ENCODE results near the gene LARP1B. TPM values are rescaled to one million over a fixed set of nuclear protein-coding genes. Genes with fewer than 3 reads are reported as not detected.
"Not testable (repeated sequence)": the region's sequence is repeated elsewhere in the genome, so short reads cannot be mapped to it uniquely, and the experiment has no call there.

Gene LARP1B
- total RNA-seq, 1 donor from 2014 or later: 24.2 TPM

- Histone ChIP-seq H3K27me3 (ENCODE audit: control insufficient read depth, insufficient read depth, low read length) (no peaks in the 10 kb centered on the region), H3K4me3 (ENCODE audit: low read depth, low read length) (no peak overlapping the region), H3K36me3 (ENCODE audit: control insufficient read depth, insufficient read depth, low read length) (no peaks in the 10 kb centered on the region)
- no peak for TF ChIP-seq CTCF (IDR thresholded peaks at IDR 0.05; ENCODE audit: insufficient read depth, low read length, poor library complexity, severe bottlenecking)
- DNase-seq (ENCODE audit: low read depth): no peak
Measured at GRCh38 chr4:128135391-128135790, 74.3 kb downstream of the LARP1B start.

GRCh38 chr4:128141866-128142265 lies 80.8 kb downstream of the LARP1B start:
- no peaks in the 10 kb centered on the region for H3K36me3 ChIP-seq (ENCODE audit: control insufficient read depth, insufficient read depth, low read length)
- no peaks in the 10 kb centered on the region for H3K27me3 ChIP-seq (ENCODE audit: control insufficient read depth, insufficient read depth, low read length)
- no peak for TF ChIP-seq CTCF (IDR thresholded peaks at IDR 0.05; ENCODE audit: insufficient read depth, low read length, poor library complexity, severe bottlenecking)
- no peak overlapping the region for H3K4me3 ChIP-seq (ENCODE audit: low read depth, low read length)
- no peak for DNase-seq (ENCODE audit: low read depth)

DNA sequence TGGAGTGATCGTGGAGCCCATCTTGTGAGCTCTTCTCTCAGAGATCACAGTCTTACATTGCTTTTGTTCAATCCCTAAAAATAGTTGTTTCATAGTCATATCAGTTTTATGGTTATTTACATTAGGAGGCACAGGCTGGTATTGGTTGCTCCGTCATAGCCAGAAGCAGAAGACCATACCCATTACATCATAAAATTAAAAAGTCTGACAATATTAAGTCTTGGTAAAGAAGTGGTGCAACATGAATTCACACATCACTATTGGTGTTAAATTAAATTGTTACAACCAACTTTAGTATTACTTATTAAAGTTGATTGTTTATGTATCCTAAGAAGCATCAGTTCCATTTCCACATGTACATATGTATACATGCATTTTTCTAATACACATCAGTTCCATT lies 84.6 kb downstream of the LARP1B start:
- no peaks in the 10 kb centered on the region for H3K36me3 ChIP-seq (ENCODE audit: control insufficient read depth, insufficient read depth, low read length)
- H3K27me3 ChIP-seq (ENCODE audit: control insufficient read depth, insufficient read depth, low read length): no peaks in the 10 kb centered on the region
- no peak for TF ChIP-seq CTCF (IDR thresholded peaks at IDR 0.05; ENCODE audit: insufficient read depth, low read length, poor library complexity, severe bottlenecking)

GRCh38 chr4:128153800-128154199 lies 92.7 kb downstream of the LARP1B start:
- Histone ChIP-seq H3K4me3 (ENCODE audit: low read depth, low read length) (no peak overlapping the region), H3K36me3 (ENCODE audit: control insufficient read depth, insufficient read depth, low read length) (no peaks in the 10 kb centered on the region), H3K27me3 (ENCODE audit: control insufficient read depth, insufficient read depth, low read length) (no peaks in the 10 kb centered on the region)
- TF ChIP-seq CTCF (IDR thresholded peaks at IDR 0.05; ENCODE audit: insufficient read depth, low read length, poor library complexity, severe bottlenecking): no peak
- no peak for DNase-seq (ENCODE audit: low read depth)

More for the DNA sequence above, 84.6 kb downstream of the LARP1B start:
- H3K4me3 ChIP-seq (ENCODE audit: low read depth, low read length): no peak overlapping the region
- DNase-seq (ENCODE audit: low read depth): no peak

DNA sequence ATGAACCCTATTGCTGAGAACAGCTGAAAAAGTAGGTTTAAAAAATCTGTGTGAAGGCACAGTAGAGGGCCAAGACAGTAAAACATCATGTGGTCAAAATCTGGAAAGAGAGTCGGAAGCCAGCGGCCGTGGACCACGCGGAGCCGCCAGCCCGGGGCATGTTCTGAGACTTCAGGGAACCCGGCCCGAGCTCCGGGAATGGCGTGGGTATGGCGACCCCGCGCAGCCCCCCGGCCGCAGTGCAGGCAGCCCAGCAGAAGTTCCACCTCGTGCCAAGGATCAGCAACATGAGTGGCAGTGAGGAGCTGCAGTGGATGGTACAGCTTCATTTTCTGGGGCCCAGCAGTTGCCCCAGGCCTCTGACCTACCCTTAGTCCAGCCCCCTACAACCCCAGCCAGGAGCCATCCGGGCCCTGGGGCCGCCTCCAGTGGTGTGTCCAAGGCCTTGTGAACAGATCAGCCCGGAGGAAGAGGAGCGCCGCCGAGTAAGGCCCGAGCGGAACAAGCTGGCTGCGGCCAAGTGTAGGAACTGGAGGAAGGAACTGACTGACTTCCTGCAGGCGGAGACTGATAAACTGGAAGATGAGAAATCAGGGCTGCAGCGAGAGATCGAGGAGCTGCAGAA lies 94.2 kb downstream of the LARP1B start:
- TF ChIP-seq CTCF (IDR thresholded peaks at IDR 0.05; ENCODE audit: insufficient read depth, low read length, poor library complexity, severe bottlenecking): no peak
- no peak for DNase-seq (ENCODE audit: low read depth)
- Histone ChIP-seq H3K36me3 (ENCODE audit: control insufficient read depth, insufficient read depth, low read length) (no peaks in the 10 kb centered on the region), H3K4me3 (ENCODE audit: low read depth, low read length) (no peak overlapping the region), H3K27me3 (ENCODE audit: control insufficient read depth, insufficient read depth, low read length) (no peaks in the 10 kb centered on the region)

DNA sequence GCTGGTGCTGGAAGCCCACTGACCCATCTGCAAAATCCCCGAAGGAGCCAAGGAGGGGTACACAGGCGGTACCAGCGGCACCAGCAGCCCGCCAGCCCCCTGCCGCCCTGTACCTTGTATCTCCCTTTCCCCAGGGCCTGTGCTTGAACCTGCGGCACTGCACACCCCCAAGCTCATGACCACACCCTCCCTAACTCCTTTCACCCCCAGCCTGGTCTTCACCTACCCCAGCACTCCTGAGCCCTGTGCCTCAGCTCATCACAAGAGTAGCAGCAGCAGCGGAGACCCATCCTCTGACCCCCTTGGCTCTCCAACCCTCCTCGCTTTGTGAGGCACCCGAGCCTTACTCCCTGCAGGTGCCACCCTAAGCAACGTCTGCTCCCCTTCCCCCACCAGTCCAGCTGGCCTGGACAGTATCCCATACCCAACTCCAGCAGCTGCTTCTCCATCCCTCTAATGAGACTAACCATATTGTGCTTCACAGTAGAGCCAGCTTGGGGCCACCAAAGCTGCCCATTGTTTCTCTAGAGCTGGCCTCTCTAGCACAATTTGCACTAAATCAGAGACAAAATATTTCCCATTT lies 94.9 kb downstream of the LARP1B start:
- H3K4me3 ChIP-seq (ENCODE audit: low read depth, low read length): no peak overlapping the region
- no peaks in the 10 kb centered on the region for H3K36me3 ChIP-seq (ENCODE audit: control insufficient read depth, insufficient read depth, low read length)
- DNase-seq (ENCODE audit: low read depth): no peak
- no peak for TF ChIP-seq CTCF (IDR thresholded peaks at IDR 0.05; ENCODE audit: insufficient read depth, low read length, poor library complexity, severe bottlenecking)
- H3K27me3 ChIP-seq (ENCODE audit: control insufficient read depth, insufficient read depth, low read length): no peaks in the 10 kb centered on the region

GRCh38 chr4:128156472-128156871 lies 95.4 kb downstream of the LARP1B start:
- not testable (repeated sequence) for H3K36me3 ChIP-seq (ENCODE audit: control insufficient read depth, insufficient read depth, low read length); H3K4me3 ChIP-seq (ENCODE audit: low read depth, low read length); DNase-seq (ENCODE audit: low read depth); H3K27me3 ChIP-seq (ENCODE audit: control insufficient read depth, insufficient read depth, low read length)
